NCI-H2081 (cell line): ENCODE measurements around the gene C14orf93.
"Not testable (repeated sequence)": the region's sequence is repeated elsewhere in the genome, so short reads cannot be mapped to it uniquely, and the experiment has no call there.

ENCODE experiments used
- DNase-seq, 2 experiments: peaks; one replicate each; lab custom pipeline; 2025; lab: John Stamatoyannopoulos, UW

C14orf93 gene

GRCh38 chr14:22973217-22974032, 36.5 kb downstream of the C14orf93 start:
- DNase-seq: peak; percentile 13 to 45

- DNase-seq: no peak
These were observed 37.5 kb downstream of the C14orf93 start for GRCh38 chr14:22972313-22972930.

- DNase-seq: no peak
These were observed 38.8 kb downstream of the C14orf93 start for GRCh38 chr14:22971152-22971551.

- DNase-seq: no peak
These were observed 43.1 kb downstream of the C14orf93 start for GRCh38 chr14:22966783-22967269.

GRCh38 chr14:22965916-22966782, 43.8 kb downstream of the C14orf93 start:
- not testable (repeated sequence) for DNase-seq

- DNase-seq: no peak
These were observed 47.8 kb downstream of the C14orf93 start for GRCh38 chr14:22962061-22962676.

- no peak for DNase-seq
These were observed 54.0 kb downstream of the C14orf93 start for GRCh38 chr14:22955702-22956569.

- no peak for DNase-seq
These were observed 57.5 kb downstream of the C14orf93 start for GRCh38 chr14:22952418-22952817.

GRCh38 chr14:22951795-22952194, 58.1 kb downstream of the C14orf93 start:
- not testable (repeated sequence) for DNase-seq

- no peak for DNase-seq
These were observed 64.3 kb downstream of the C14orf93 start for GRCh38 chr14:22945642-22946041.

GRCh38 chr14:22939684-22940083, 70.3 kb downstream of the C14orf93 start:
- DNase-seq: no peak
